GM18526 (cell line): Measurements from ENCODE around the gene MAP3K4.

Source experiments
- POLR2A ChIP-seq: IDR thresholded peaks from 3 replicates; pipeline ENCODE4 v1.6.1; 2011; ENCODE audit not compliant: insufficient read length; ENCODE audit errors: extremely low read depth

MAP3K4 gene

DNA sequence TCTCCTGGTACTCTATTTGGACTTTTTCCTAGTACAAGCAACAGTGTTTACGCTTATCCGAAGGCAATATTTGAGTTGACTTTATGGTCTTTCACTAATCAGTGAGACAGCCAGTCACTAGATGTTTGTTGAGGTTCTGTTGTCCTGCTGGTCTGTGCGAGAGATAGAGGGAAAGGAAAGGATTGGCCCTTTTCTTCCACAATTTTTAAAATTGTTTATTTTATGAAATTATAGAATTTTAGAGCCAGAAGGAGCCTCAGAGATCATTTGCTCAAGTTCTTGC, 44.4 kb downstream of the MAP3K4 start:
- no peak for TF ChIP-seq POLR2A

DNA sequence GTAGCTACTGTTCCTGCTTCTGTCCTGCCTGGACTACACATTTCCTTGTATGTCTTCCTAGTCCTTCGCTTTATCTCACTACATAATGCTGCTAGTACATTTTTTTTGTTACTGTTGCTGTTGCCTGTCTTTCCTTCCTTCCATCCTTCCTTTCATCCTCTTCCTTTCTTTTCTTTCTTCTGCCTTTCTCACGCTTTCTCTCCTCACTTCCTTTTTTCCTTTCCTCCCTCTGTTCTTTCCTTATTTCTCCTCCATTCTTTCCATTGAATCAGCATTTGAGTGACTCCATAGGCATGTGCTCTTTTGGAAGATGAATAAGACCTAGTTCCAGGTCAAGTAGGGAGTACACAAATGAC, 46.3 kb downstream of the MAP3K4 start:
- TF ChIP-seq POLR2A: no peak

- TF ChIP-seq POLR2A: no peak
These were observed 46.9 kb downstream of the MAP3K4 start for GRCh38 chr6:161038229-161039031.

DNA sequence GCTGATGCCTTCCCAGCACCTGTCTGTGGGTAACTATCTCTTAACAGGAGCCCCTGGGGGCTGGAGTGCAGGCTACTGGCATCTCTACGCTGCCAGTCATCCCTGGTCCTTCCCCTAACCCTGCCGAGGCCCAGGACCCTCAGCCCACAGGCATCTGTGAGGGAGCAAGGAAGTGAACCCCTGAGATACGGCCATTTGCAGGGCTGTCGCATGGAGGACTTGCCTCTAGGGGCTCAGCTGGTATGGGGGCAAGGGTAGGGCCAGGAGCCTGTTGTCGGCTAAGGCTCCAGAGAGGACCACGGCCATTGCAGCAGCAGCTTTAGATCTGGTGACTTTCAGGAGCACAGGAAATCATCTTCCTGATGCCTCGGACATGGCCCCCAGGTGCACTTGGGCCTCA, 49.7 kb downstream of the MAP3K4 start:
- no peak for TF ChIP-seq POLR2A

DNA sequence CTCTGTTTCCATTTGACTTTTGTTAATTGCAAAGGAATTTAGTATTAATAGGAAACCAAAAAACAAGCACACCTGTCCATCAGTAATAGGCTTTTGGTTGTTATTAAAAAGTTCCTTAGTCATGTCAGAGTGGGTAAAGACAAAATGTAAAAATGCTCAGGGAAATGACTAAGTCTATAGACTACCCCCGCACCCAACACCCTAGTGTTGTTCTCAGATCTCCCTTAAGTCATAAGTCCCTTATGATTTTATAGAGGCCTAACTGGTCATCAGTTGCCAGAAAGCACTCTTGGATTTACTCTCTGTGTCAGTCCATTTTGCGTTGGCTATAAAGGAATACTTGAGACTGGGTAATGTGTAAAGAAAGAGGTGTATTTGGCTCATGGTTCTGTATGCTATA, 52.8 kb downstream of the MAP3K4 start:
- TF ChIP-seq POLR2A: no peak

DNA sequence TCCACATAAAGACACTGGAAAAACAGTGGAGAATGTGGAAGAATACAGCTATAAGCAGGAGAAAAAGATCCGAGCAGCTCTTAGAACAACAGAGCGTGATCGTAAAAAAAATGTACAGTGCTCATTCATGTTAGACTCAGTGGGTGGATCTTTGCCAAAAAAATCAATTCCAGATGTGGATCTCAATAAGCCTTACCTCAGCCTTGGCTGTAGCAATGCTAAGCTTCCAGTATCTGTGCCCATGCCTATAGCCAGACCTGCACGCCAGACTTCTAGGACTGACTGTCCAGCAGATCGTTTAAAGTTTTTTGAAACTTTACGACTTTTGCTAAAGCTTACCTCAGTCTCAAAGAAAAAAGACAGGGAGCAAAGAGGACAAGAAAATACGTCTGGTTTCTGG, 57.1 kb downstream of the MAP3K4 start:
- no peak for TF ChIP-seq POLR2A

DNA sequence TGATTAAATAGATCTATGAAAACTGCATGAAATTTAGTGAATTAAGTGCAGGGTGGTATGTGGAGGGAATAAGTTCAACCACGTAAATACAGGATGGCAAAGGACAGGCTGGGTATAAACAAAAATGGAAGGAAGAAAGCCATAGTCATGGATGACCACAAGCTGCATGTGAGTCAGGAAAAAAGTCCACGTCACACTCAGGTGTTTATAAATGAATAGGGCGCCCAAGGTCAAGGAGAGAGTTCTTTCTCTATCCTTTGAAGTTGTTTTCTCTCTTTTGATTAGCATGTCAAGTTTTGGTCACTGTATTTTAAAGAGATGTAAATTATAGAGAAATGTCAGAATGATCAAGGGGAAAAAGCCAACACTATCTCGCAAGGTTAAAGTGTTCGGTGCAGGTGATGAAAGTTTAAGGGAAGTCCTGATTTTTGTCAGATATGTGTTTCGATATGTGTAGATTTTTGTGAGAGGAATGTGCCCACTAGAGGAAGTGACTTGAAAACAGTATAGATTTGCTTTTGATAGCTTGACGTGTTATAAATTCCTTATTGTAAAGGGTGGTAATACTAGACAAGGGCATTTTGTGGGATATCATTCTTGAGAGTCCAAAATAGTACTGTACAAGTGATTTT, 58.7 kb downstream of the MAP3K4 start:
- TF ChIP-seq POLR2A: no peak

GRCh38 chr6:161053103-161053502, 61.5 kb downstream of the MAP3K4 start:
- no peak for TF ChIP-seq POLR2A

DNA sequence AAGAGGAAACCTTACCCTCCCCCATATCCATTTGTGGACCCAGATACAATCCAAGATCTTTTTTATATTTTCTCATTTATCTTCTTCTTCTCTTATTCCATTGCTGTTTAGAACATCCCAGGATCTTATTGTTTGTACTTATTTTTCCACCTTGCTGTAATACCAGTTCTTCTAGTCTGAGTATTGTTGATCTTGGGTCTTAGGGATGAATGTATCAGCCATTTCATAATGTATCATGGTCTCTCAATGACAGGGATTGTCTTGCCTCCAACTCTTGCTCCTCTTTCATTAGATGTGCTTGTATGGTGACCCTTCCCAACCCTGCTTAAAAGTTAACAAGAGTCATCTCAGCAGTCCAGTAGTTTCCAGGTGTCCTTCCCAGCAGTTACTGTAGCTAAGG, 63.3 kb downstream of the MAP3K4 start:
- TF ChIP-seq POLR2A: no peak

- TF ChIP-seq POLR2A: no peak
These were observed 64.9 kb downstream of the MAP3K4 start for GRCh38 chr6:161056451-161056850.

- TF ChIP-seq POLR2A: no peak
These were observed 65.8 kb downstream of the MAP3K4 start for GRCh38 chr6:161057103-161058091.

- no peak for TF ChIP-seq POLR2A
These were observed 67.2 kb downstream of the MAP3K4 start for GRCh38 chr6:161058741-161059140.

DNA sequence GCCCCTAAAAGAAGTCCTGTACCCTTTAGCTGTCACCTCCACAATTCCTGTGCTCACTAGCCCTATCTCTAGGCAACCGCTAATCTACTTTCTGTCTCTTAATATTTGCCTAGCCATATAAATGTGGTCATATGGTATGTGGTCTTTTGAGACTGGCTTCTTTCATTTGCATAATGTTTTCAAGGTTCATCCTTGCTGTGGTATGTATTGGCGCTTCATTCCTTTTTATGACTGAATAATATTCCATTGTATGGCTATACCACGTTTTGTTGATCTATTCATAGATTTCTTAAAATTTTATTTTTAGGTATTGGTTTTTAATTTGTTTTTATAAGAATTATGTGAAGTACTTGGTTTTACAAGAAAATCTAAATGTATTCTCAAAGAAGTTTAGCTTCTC, 70.0 kb downstream of the MAP3K4 start:
- no peak for TF ChIP-seq POLR2A

GRCh38 chr6:161064915-161065314, 73.3 kb downstream of the MAP3K4 start:
- no peak for TF ChIP-seq POLR2A

DNA sequence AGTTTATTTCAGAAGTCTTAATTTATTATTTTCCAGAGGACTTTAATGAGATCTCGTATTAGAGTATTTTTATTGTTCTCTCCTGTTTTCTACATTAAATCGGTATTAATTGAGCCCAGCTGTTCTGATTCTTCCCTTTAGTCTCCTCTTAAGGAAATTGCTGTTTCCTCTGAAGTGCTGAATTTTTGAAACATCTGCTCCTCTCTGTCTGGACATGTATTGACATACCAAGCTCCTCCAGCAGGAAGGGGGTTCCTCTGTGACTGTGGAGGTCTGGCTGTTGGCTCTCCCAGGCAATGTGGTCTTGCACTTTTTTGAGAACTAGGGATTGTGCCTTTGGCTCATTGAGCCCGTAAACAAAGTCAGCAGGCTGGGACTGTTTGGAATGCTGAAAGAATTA, 74.9 kb downstream of the MAP3K4 start:
- TF ChIP-seq POLR2A: no peak

- TF ChIP-seq POLR2A: no peak
These were observed 76.2 kb downstream of the MAP3K4 start for GRCh38 chr6:161067749-161068148.

DNA sequence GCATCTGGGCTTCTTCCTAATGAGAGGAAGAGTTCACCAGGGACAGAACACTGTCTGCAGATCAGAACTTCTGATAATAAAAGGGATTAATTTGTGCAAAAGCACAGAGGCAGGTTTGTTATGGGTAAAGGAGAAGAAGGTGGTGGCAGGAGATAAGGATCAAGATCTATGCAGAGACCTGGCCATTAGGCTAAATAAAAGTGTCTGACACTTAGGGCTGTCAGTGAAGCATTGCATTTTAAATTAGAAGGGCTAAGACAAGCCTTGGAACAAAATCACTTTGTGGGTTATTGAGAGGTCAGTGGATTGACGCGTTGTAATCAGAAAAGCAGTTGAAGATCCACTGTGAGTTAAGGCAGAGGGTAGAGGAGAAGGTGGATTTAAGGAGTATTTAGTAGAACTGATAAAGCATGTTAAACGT, 76.8 kb downstream of the MAP3K4 start:
- no peak for TF ChIP-seq POLR2A

DNA sequence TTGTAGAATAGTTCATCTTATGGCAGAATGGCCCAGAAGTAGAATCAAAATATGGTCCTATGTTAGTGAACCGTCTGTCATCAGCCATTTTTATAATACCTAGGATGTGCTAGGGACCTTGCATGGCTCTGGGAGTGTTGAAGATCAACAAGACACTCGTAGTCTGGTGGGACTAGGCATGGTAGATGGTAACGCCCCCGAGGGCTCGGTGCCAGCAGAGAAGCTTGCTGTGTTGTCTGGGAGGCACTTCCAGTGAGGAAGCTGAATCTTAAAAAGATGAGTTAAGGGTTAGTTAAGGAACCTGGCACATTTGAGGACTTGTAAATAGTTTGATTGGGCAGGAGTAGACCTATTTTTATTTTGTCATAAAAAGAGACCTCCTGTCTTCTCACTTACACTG, 82.4 kb downstream of the MAP3K4 start:
- no peak for TF ChIP-seq POLR2A
